ENCODE measurements around the gene POLA1.
A peak's percentile ranks its signal among the peaks of the same experiment; 100 is the strongest.

POLA1 gene

DNA sequence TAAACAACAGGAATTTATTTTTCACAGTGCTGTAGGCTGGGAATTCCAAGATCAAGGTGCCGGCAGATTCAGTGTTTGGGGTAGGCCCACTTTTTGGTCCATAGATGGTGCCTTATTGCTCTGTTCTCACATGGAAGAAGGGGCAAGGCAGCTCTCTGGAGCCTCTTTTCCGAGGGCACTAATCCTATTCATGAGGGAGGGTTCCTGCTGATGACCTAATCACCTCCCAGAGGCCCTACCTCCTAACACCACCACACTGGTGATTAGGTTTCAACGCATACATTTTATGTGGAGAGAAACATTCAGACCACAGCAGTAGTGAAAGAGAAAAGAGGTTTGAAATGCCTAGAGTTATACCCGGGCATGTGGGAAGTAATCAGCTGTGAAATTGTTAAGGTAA, 1.4 kb upstream of the POLA1 start:
- DNase-seq (ENCODE audit: low read depth): no peak

DNA sequence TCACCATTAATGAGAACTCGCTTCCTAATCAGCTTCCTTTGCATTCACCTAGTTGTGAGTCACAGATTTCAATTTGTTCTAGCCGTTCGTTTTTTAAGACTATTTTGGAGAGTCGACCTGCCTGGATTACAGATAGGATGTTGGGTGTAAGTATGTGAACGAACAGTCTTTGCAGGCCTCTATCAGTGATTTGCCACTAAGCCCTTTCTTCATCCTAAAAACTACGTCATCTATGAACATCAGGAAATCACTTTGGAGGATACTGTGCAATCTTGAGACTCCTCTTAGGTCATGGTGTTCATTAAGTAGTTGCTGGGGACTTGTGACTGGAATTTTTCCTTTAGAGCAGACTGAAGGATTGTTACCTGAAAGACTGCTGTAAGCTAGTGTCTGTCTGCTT, 1.1 kb downstream of the POLA1 start:
- DNase-seq (ENCODE audit: low read depth): no peak

DNA sequence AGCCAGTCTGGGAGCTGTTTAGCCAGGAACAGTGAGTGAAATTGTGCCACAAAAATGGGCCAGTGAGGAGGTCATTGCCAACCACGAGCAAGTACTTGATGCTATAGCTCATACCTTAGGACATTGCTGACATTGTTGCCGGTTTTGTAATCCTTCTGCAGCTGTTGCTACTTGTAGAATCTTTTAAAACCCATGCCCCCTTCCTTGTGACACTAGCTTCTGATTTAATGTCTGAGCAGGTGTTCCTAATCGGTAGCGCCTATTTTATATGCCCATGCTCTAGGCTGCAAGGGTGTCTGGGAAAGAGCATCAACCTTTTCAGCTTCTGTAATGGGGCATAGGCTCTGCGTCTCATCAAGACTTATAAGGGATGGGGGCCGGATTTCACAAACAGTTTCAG, 2.6 kb downstream of the POLA1 start:
- DNase-seq (ENCODE audit: low read depth): no peak

DNA sequence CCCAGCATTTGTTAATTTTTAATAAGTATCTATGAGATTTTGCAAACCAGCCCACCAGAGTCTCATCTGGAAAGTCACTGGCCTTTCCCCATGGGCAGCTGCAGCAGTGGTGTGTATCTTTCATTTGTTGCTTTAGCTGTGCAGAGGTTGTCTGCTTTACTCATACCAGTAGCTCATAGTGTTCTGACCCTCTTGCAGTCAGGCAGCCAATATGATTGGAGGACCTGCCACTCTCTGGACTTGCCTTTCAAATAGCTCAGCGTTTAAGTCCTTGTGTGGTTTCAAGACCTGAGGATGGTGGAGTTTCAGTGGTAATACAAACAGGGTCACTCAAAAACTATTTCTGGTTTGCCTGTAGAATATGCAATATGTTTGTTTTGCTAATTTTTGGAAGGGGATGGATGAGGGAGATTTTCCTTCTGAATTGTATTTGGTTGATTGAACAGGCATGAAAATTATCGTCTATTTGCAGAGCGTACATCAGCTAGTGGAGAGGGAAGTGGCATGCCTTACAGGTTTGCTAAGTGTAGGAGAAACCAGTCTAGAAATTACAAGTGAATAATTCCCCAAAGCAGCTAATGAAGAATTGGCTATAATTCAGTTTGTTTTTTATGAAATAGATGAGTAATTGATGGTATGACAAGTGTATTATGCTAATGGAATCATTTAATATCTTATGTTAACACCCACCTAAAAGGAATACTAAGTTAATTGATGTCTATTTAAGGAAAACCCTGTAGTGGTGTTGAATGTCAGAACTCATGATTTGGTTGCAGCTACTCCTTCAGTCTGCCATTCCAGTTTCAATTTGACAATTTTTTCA, 8.9 kb downstream of the POLA1 start:
- DNase-seq (ENCODE audit: low read depth): no peak

DNA sequence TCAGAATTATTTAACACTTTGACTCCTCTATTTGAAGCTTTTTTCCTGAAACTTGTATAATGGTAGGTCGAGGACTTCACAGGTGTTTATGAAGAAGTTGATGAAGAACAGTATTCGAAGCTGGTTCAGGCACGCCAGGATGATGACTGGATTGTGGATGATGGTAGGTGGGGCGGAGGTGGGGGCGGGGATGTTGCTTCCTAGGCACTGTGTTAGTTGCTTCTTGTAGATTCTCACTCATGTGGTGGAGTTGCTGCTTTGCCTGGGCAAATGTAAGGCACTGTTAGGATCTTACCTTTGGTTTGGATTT, 9.4 kb downstream of the POLA1 start:
- no peak for DNase-seq (ENCODE audit: low read depth)

DNA sequence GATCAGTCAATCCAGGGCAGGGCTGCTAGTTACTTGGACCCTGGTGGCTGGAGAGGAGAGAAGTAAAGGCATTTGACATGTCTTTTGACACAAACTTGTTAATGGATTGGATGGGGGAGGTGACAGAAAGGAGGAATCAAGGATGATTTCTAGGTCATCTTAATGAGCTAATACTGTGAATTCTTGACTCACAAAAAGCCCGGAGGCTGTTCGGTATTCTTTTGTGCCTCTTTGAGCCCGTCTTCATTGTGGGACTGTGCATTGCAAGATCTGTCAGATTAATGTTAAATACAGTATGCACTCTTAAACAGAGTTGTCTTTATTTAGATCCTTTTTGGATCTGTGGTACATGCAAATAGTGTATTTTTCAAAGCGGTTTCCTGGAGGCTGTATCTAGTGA, 25.1 kb downstream of the POLA1 start:
- no peak for DNase-seq (ENCODE audit: low read depth)

DNA sequence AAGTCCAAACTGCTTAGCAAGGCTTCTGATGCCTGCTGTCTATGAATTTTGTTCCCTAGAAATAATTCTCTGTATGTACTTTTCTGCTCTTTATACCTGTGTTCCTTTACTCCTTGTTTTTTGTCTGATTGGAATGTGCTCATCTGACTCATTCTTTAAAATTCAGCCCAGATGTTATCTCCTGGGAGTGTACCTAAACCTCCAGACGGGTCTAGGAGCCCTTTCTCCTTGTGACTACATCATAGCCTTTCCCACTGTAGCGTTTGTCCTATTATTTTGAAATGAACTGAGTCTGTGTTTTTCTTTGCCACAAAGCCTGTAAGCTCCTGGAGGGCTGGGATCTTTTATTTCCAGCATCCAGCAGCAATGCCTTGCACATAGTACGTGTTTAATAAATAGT, 26.3 kb downstream of the POLA1 start:
- DNase-seq (ENCODE audit: low read depth): no peak

DNA sequence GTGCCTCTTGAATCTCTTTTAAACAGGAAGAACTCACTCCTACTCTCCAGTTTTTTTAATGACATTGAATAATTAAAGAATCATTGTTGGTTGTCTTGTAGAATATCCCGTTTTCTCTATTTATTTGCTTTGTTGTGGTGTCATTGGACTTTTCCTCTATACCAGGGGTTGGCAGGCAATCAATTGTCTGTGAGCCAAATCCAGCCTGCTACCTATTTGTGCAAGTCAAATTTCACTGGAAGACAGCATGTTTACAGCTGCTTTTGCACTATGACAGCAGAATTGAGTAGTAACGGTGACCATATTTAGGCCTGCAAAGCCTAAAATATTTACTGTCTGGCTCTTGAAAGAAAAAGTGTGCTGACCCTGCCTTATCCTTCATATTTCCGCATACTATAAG, 34.8 kb downstream of the POLA1 start:
- no peak for DNase-seq (ENCODE audit: low read depth)

DNA sequence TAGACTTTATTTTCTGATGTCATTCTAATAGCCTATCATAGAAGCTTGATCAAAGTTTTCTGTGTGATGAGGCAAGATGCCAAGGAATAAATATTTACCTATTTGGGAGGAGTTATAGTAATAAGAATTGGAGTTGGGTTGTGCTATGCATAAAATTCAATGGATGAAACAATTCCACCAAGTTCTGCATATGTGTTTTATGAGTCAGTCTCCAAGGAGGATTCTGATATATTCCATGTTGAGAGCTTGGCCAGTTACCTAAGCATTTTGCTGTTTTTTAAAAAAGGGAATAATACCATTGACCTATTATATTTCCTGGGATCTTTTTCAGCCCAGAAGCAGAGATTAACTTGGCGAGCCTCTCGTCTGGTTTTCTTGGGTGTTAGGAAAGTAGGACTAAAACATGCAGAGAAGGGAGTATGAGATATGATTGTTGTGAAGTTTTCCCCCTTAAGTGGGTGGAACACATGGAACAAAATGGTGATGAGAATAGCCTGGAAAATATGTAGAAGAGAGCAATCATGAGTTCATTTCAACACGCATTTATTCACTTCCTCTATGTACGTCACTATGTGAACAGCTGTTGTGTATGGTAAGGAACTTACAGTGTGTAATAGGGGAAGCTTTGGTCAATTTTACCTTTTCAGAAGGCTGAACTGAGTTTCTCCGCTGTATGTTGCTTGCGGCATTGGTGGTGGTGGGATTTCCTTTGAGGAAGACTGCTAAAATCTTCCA, 39.2 kb downstream of the POLA1 start:
- no peak for DNase-seq (ENCODE audit: low read depth)

DNA sequence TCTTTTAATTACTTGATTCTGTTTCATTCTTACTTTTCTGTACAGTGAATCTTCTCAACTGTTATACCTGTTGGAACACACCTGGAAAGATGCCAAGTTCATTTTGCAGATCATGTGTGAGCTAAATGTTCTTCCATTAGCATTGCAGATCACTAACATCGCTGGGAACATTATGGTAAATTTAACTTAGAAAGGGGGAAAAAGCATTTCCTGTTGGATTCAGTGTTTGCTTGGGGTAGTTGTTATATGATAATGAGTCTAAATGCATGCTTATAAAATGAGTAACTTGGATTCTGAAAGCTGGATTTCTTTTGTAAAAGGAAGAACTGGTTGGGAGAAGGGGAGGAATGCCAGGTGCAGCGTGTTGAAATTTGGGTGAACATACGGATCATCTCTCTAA, 47.6 kb downstream of the POLA1 start:
- DNase-seq (ENCODE audit: low read depth): no peak

DNA sequence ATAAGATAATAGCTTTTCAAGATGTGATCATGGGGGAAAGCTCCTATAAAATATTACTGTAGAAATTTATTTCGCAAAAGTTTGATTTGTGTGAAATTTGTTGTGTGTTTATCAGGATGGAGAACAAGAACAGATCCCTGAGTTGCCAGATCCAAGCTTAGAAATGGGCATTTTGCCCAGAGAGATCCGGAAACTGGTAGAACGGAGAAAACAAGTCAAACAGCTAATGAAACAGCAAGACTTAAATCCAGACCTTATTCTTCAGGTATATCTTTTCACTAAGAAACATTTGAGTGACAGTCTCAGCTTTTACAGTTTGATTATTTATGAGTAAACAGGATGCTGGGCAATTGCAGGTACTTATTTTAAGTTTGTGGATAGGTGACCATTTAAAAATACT, 54.5 kb downstream of the POLA1 start:
- DNase-seq (ENCODE audit: low read depth): no peak

DNA sequence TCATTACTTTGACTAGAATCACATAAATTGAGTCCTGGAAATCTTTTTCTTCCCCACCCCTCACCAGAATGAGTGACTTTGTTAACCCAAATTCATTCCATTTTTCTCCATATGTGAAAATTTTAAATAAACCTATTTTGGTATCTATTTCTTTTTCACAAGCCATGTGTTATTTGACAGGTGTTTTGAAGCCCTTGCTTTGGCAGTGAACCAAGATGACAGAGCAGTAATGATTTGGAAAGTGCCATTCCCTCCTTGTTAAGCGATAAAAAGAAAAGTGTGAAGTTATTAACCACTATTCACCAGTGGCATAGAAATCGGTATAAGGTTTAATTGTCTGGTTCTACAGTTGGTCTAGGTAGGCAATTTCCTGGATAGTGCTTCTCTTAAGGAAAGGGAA, 66.1 kb downstream of the POLA1 start:
- no peak for DNase-seq (ENCODE audit: low read depth)

DNA sequence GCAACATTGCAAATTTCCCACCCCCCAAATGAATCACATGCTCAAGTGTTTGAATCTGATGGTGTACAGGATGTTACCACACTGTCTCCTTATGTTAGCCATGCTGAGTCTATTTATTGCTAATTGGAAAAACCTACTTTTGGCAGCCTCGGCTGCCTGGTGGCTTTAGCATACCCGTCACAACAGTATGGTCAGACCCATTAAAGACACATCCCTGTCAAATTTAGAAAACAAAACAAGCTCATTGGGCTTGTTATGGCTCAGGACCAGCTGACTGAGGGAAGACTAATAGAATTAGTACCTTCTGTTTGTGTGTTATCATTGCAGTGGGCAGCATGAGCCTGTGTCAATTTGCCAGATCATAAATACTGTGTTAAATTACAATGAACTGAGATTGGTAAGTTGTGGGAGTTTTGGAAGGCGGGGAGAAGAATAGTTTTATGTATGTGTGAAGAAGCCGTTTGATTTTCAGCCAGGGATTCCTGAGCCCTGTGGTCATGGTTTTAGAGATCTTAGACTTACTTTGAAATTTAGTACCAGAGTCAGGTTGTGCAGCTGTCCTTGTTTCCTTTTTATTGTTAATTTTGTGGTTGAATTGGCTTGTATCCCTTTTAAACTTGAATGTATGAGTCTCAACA, 66.8 kb downstream of the POLA1 start:
- peak; percentile 34 for DNase-seq (ENCODE audit: low read depth)

DNA sequence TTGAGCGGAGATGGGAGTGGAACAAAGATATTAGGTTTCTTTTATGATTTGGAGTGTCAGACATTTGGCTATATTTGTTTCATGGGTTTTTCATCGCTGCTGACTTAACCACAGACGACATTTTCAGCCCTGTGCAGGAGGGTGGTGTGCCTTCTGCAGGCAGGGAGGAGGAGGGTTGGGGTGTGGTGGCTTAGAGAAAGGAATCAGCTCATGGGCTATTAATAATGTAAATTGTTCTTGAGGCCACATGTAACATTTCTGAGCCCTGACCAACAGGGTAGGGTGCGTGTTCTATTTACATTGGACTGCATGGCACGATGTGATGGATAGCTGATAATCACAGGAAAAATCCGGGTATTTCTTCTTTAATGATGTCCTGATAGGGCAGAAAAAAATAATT, 67.6 kb downstream of the POLA1 start:
- no peak for DNase-seq (ENCODE audit: low read depth)

DNA sequence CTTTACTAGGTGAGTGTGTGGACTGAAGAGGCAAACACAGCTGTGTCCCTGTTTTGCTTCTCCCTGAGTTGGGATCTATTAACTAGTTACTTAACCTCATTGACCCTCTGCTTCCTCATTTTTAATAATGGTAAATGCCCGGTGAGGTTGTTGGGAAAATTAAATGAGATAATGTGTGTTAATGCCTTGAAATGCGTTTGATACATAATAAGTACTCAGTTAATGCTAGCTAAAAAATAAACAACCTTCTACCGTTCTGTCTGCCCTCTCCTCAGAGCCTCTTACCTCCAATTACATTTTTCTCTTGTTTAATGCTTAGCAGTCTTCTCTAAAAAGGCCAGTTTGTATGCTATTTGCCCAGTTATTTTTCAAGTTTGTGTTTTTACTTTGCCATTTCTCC, 70.3 kb downstream of the POLA1 start:
- no peak for DNase-seq (ENCODE audit: low read depth)

DNA sequence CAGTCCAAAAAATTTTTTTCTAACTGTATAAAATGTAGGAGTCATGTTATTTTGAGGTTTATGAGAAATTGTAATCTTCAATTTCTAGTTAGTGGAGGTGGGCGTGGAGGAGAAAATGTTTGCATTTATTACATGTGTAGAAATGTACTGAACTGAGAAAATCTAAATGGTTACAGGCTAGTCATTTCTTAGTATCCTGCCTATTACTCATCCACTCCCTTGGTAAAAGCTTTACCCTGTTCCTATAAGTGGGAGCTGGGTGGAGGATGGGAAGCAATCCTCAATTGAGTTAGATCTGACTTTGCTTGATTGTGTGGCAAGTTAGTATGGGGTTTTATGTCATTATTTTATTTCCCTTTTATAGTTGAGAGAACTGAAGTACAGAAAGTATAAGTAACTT, 73.8 kb downstream of the POLA1 start:
- no peak for DNase-seq (ENCODE audit: low read depth)

DNA sequence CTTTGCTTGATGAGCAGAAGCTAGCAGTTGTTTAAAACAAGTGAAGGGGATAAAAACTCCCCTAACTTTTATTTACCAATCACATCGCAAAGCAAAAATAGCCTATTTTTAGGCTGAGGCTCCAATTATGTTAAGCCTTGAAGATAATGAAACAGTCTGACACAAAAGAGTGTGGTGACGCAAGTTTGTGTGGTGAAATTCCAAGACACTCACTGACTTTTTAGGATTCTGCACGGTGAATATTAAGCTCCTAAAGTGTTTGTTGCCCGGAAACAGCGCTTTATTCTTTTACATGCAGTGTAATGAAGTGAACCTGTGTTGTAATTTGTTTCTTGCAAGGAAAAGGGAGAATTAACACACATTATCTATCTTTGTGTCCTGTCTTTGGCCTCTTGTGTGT, 74.8 kb downstream of the POLA1 start:
- no peak for DNase-seq (ENCODE audit: low read depth)

DNA sequence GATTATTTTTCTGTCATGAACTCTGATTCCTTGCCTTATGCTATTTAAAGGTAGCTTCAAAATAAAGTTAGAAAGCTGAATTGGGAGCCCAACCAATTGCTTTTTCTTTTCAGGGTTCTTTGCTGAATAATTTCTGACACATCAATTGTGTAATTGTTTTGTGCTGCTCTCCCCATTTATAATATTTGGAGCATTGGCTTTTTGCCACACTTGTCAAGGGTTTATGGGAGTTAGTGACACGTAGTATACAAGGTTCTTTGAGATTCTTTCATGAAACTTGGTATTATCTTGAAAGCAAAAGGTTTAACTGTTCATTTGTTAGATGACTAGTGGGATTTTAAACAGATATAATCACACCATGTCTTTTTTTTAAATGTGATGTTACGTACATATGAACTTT, 80.9 kb downstream of the POLA1 start:
- no peak for DNase-seq (ENCODE audit: low read depth)

DNA sequence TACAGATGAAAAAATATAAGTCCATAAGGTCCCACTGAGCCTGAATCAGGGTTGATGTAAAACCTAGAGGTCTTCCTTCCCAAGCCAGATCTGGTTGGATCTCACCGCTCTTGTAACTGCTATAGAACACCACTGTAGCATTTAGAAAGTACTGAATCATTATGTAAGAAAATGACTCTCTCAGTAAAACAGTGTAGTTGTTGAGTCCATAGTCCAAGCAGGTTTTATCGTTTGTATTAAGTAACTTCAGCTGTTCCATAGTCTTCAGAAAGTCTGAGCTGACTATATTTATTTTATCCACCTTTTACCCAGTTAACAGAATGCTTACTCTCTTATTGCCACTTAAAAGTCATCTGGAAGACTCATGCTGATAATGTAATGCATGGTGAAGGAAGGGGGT, 82.2 kb downstream of the POLA1 start:
- no peak for DNase-seq (ENCODE audit: low read depth)

DNA sequence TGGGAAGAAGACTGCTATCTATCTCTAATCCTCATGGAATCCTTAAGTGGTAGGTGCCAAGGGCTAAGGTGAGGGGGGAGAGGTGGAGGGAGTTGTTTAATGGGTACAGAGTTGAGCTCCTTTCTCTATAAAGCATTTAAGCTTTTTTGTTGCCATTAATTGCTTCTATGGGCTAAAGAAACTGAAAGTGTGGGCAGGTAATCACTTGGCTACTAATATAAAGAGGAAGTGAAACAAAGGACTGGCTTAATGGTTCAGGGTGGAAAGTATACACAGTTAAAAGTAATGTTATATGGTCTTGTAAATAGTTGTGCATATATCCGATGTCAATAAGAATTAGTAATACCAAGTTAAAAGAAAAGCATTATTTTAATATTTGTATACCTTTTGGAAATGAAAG, 83.9 kb downstream of the POLA1 start:
- DNase-seq (ENCODE audit: low read depth): no peak

DNA sequence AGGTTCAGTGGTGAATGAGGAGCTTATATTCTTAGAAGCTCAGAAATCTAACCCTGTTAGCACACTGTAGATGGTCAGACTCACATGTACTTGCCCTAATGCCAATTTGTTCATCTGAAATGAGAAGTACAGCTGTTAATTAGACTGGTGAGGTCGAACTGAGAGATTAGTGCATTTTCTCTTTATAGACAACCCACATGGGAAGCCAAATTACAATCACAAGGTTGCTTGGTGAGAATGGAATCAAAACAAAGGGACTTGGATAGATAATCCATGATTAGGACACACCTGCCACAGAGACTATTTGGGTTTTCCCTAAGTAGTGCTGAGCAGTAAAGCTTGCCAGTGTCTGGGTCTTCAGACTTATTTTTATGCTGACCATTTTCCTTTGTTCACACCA, 88.3 kb downstream of the POLA1 start:
- no peak for DNase-seq (ENCODE audit: low read depth)

DNA sequence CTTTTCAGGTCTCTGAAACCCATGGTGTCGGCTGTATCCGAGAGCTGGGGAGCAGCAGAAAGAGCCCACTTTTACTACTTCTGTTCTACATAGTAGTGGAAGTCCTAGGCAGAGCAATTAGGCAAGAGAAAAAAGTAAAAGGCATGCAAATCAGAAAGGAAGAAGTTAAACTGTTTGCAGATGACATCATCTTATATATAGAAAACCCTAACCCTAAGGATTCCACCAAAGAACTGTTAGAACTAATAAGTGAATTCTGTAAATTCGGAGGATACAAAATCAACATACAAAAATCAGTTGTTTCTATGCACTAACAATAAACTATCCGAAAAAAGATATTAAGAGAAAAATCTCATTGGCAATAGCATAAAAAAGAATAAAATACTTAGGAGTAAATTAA, 95.3 kb downstream of the POLA1 start:
- DNase-seq (ENCODE audit: low read depth): no peak

DNA sequence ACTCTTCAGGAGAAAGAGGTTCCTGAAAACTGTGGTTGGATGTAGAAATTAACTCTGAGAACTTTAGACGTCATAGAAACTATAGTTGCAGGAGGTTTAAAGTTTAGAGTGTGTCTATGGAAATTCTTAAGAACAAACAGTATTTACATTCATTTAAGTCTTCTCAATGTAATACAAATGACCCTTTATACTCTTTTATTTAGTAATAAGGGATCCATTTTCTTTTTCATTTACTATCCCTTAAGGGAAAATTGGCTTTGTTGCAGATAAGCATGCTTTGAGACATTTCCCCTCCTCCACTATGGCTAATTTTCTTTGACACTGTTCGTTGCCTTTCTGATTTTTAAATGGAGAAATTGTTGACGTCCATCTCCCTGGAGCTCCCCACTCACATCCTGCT, 96.4 kb downstream of the POLA1 start:
- DNase-seq (ENCODE audit: low read depth): no peak

DNA sequence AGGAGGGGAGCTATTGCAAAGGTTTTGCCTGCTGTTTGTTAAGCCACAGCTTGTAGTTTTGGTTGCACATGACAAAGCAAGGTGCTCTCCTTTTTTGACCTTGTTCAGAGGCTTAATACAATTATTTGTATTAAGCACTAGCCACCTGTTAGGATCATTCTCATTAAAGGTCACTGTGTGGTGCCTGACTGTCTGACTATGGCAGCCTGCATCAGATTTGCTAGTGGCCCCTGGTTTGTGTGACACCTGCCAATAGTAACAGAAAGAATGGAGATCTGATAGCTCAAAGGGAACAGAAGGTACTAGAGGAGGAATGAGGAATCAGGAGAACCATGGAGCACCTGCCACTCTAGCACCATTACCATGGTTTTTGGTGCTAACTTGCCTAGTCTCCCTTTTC, 102.5 kb downstream of the POLA1 start:
- DNase-seq (ENCODE audit: low read depth): no peak

All from non-pigmented ciliary epithelial cell (primary cell).